Neuronal stem cell (in vitro differentiated cells): ENCODE results near the gene MAP1B.

Source experiments
- DNase-seq: peaks from one replicate; pipeline ENCODE4 v3.0.0-alpha.2; 2013; ENCODE audit warnings: low spot score
- H2AFZ ChIP-seq: one replicate; pipeline ENCODE4 v1.6.1; 2013; ENCODE audit warnings: mild to moderate bottlenecking, low read length, inconsistent platforms
- H2AK5ac ChIP-seq: 2 replicates; pipeline ENCODE4 v1.6.1; 2013; ENCODE audit warnings: low read depth, mild to moderate bottlenecking, inconsistent platforms, low read length, moderate library complexity, mixed read lengths
- H2BK120ac ChIP-seq: 2 replicates; pipeline ENCODE4 v1.6.1; 2013; ENCODE audit warnings: low read depth, mild to moderate bottlenecking, inconsistent platforms, low read length, moderate library complexity, mixed read lengths
- H2BK12ac ChIP-seq: one replicate; pipeline ENCODE4 v1.6.1; 2013; ENCODE audit warnings: low read length, inconsistent platforms
- H2BK15ac ChIP-seq: 2 replicates; pipeline ENCODE4 v1.6.1; 2013; ENCODE audit warnings: mild to moderate bottlenecking, low read length, inconsistent platforms, mixed read lengths
- H2BK5ac ChIP-seq: one replicate; pipeline ENCODE4 v1.6.1; 2013; ENCODE audit warnings: inconsistent platforms, mild to moderate bottlenecking, low read length, moderate library complexity
- H3K14ac ChIP-seq: one replicate; pipeline ENCODE4 v1.6.1; 2013; ENCODE audit warnings: low read length, inconsistent platforms
- H3K18ac ChIP-seq: 2 replicates; pipeline ENCODE4 v1.6.1; 2013; ENCODE audit warnings: low read length, inconsistent platforms
- H3K23ac ChIP-seq: 2 replicates; pipeline ENCODE4 v1.6.1; 2013; ENCODE audit warnings: low read depth, mild to moderate bottlenecking, mixed read lengths, low read length, inconsistent platforms; ENCODE audit not compliant: poor library complexity
- H3K27ac ChIP-seq: replicated peaks from 3 replicates; pipeline ENCODE4 v1.5.1; 2013; ENCODE audit warnings: low read length, inconsistent platforms
- H3K27me3 ChIP-seq, 3 experiments: 2 replicates each; pipeline ENCODE4 v1.6.1; 2013; ENCODE audit warnings: low read length in 3 of 3, mild to moderate bottlenecking in 2 of 3, inconsistent platforms in 1 of 3, low read depth in 1 of 3, mixed read lengths in 1 of 3, moderate library complexity in 1 of 3; ENCODE audit not compliant: control insufficient read depth in 3 of 3, insufficient read depth in 3 of 3
- H3K36me3 ChIP-seq, 2 donors: replicated peaks in 1 of 2; 2 replicates each; pipeline ENCODE4 v1.6.1; 2013; ENCODE audit warnings: low read length in 2 of 2; ENCODE audit not compliant: control insufficient read depth in 2 of 2, insufficient read depth in 2 of 2
- H3K4ac ChIP-seq: 2 replicates; pipeline ENCODE4 v1.6.1; 2013; ENCODE audit warnings: inconsistent platforms, mild to moderate bottlenecking, low read length, moderate library complexity
- H3K4me1 ChIP-seq, 2 donors: 1 replicate in 1 of 2; 2 replicates in 1 of 2; pipeline ENCODE4 v1.6.1; 2013; ENCODE audit warnings: low read length in 2 of 2, low read depth in 1 of 2; ENCODE audit not compliant: control insufficient read depth in 2 of 2, insufficient read depth in 1 of 2
- H3K4me2 ChIP-seq: one replicate; pipeline ENCODE4 v1.6.1; 2013; ENCODE audit warnings: mild to moderate bottlenecking, low read length, inconsistent platforms; ENCODE audit not compliant: insufficient read depth, poor library complexity, severe bottlenecking
- H3K4me3 ChIP-seq, 2 donors: 2 replicates each; pipeline ENCODE4 v1.5.1; 2013; ENCODE audit warnings: low read length in 2 of 2, mild to moderate bottlenecking in 2 of 2, inconsistent platforms in 1 of 2, moderate library complexity in 1 of 2
- H3K79me1 ChIP-seq: one replicate; pipeline ENCODE4 v1.6.1; 2013; ENCODE audit warnings: low read depth, mild to moderate bottlenecking, inconsistent platforms, low read length, moderate library complexity
- H3K9ac ChIP-seq: one replicate; pipeline ENCODE4 v1.6.1; 2013; ENCODE audit warnings: mild to moderate bottlenecking, low read depth, low read length, inconsistent platforms; ENCODE audit not compliant: poor library complexity
- H3K9me3 ChIP-seq, 2 donors: replicated peaks in 1 of 2; 2 replicates each; pipeline versions ENCODE3 to v1.6.1; 2013; ENCODE audit warnings: low read length in 2 of 2, mild to moderate bottlenecking in 2 of 2, inconsistent platforms in 1 of 2, low read depth in 1 of 2, mixed read lengths in 1 of 2, moderate library complexity in 1 of 2; ENCODE audit not compliant: control insufficient read depth in 2 of 2, insufficient read depth in 1 of 2
- H4K8ac ChIP-seq: one replicate; pipeline ENCODE4 v1.6.1; 2013; ENCODE audit warnings: low read depth, mild to moderate bottlenecking, inconsistent platforms, low read length, moderate library complexity
- H4K91ac ChIP-seq: one replicate; pipeline ENCODE4 v1.6.1; 2013; ENCODE audit warnings: low read length, low read depth, mild to moderate bottlenecking, inconsistent platforms; ENCODE audit not compliant: poor library complexity
- WGBS, 2 donors: extraction: QIAGEN DNeasy Blood & Tissue Kit; methylation state at CpG; one replicate each; pipeline ENCODE4 v1.1.7; 2013; ENCODE audit warnings: missing lambda C conversion rate in 2 of 2, mixed read lengths in 1 of 2; ENCODE audit not compliant: insufficient read length in 2 of 2, insufficient replicate concordance in 1 of 2; ENCODE audit errors: extremely low coverage in 2 of 2; 5-methylcytosine and 5-hydroxymethylcytosine counted together

MAP1B gene

DNA sequence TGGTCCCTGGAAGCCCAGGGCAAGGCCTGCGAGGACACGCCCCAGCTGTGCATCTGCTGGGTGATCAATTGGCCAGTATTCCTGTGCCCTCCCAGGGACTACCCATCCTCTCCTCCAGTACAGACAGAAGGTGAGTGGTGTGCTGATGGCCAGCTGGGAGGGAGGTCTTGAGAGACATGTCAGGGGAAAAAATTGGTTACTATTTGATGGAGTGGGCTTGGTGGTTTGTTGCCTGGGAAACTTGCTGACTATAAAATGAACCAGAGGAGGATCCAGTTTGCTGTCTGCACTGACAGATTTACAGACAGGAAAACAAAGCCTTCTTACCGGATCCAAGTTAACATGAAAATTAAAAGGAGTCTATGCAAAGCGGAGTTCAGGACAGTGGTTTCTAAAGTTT is 40.3 kb downstream of the MAP1B start:
- Histone ChIP-seq H3K18ac (peak overlapping the region; percentile 65), H3K27ac (no peak overlapping the region), H2BK120ac (no peak overlapping the region), H3K9me3 (no peaks in the 10 kb centered on the region), H4K91ac (no peak overlapping the region), H3K4me1 (peaks cover 9 to 20% of the 10 kb centered on the region in 2 donors), H3K27me3 (no peaks in the 10 kb centered on the region), H3K4ac (no peak overlapping the region), H3K9ac (peak overlapping the region; percentile 12), H3K4me2 (no peak overlapping the region), H3K36me3 (peaks cover 4 to 98% of the 10 kb centered on the region in 2 donors), H2AFZ (no peak overlapping the region), H3K4me3 (no peak overlapping the region), H3K79me1 (no peaks in the 10 kb centered on the region), H2AK5ac (no peak overlapping the region), H2BK12ac (no peak overlapping the region), H2BK15ac (no peak overlapping the region), H4K8ac (no peak overlapping the region), H3K14ac (no peak overlapping the region), H3K23ac (no peak overlapping the region), H2BK5ac (no peak overlapping the region)
- DNase-seq, result no peak
- WGBS, 2 donors, result no CpG with 5 or more reads among the region's 4 CpGs

DNA sequence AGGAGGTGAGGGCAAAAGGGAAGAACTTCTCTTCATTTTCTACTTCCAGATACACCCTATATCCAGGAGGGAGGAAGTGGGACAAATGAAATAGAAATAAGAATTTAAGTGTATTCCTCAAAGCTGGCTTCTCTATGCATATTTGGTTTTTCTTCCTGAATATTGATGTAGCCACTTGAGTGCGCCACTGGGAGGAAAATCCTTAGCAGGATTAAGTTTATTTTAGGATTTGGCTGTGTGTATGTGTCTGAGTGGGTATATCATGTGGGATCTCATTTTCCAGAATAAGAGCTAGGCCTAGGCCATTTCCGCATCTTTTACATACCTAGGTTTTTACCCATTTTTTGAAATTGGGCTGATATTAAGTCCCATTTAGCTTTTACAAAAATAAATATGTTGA is 42.5 kb downstream of the MAP1B start:
- Histone ChIP-seq H3K4me3 (no peak overlapping the region), H3K27ac (no peak overlapping the region), H2BK120ac (no peak overlapping the region)

DNA sequence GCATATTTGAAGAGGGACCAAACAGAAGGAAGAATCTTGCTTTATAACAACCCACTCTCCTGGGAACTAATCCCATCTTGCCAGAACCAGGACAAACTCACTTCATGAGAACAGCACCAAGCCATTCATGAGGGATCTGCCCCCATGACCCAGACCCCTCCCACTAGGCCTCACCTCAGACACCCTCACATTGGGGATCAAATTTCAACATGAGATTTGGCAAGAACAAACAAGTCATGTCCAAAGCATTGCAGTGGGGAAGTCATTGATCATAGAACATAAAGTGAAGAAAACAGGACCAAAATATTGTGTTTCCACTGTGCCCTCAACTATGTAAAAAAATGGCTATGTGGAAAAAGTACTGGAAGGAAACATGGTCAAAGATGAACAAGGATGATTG is 43.9 kb downstream of the MAP1B start:
- H2BK12ac ChIP-seq, result no peak overlapping the region
- no peak overlapping the region for H3K27ac ChIP-seq
- H3K4ac ChIP-seq, result no peak overlapping the region
- H2BK5ac ChIP-seq, result no peak overlapping the region
- H2AFZ ChIP-seq, result no peak overlapping the region
- no peaks in the 10 kb centered on the region for H3K9me3 ChIP-seq
- DNase-seq, result no peak
- H3K4me3 ChIP-seq, result no peak overlapping the region
- no peak overlapping the region for H3K4me2 ChIP-seq
- H3K9ac ChIP-seq, result no peak overlapping the region
- H2BK15ac ChIP-seq, result no peak overlapping the region
- H2AK5ac ChIP-seq, result no peak overlapping the region
- no peak overlapping the region for H3K14ac ChIP-seq
- peaks cover 2% of the 10 kb centered on the region for H3K79me1 ChIP-seq
- peaks cover 14 to 24% of the 10 kb centered on the region in 2 donors for H3K4me1 ChIP-seq
- H4K91ac ChIP-seq, result no peak overlapping the region
- H2BK120ac ChIP-seq, result no peak overlapping the region
- peaks cover 4 to 98% of the 10 kb centered on the region in 2 donors for H3K36me3 ChIP-seq
- no peaks in the 10 kb centered on the region for H3K27me3 ChIP-seq
- H4K8ac ChIP-seq, result no peak overlapping the region
- no peak overlapping the region for H3K23ac ChIP-seq
- H3K18ac ChIP-seq, result no peak overlapping the region

More for the DNA sequence above, 42.5 kb downstream of the MAP1B start:
- Histone ChIP-seq H3K9ac (no peak overlapping the region), H3K4me1 (peaks cover 14 to 24% of the 10 kb centered on the region in 2 donors), H2AK5ac (no peak overlapping the region), H3K36me3 (peaks cover 4 to 98% of the 10 kb centered on the region in 2 donors), H3K27me3 (no peaks in the 10 kb centered on the region), H3K14ac (no peak overlapping the region), H2BK5ac (no peak overlapping the region), H3K4me2 (no peak overlapping the region), H2AFZ (no peak overlapping the region), H2BK12ac (no peak overlapping the region), H2BK15ac (no peak overlapping the region), H4K91ac (no peak overlapping the region), H3K9me3 (no peaks in the 10 kb centered on the region), H4K8ac (no peak overlapping the region), H3K18ac (no peak overlapping the region), H3K79me1 (no peaks in the 10 kb centered on the region), H3K23ac (no peak overlapping the region), H3K4ac (no peak overlapping the region)
- no CpG with 5 or more reads among the region's 2 CpGs for WGBS, 2 donors
- no peak for DNase-seq

DNA sequence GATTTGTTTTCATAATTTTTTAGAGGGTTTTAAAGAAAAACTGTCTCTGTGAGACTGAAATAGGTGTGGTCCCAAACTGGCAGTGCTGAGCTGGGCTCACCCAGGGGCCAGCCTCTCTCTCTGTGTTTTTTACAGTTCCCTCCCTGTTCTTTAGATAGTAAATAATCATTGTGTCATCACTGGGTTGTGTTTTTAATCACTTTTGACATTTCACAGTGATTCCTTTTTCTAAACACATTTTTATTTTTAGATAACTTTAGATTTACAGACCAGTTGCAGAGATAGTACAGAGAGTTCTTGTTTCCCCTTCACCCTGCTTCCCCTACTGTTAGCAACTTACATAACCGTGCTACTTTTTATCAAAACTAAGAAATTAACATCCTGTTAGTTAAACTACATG is 44.4 kb downstream of the MAP1B start:
- Histone ChIP-seq H2BK15ac (no peak overlapping the region), H4K91ac (no peak overlapping the region), H3K9me3 (no peaks in the 10 kb centered on the region), H3K79me1 (peaks cover 2% of the 10 kb centered on the region), H3K4me2 (no peak overlapping the region), H3K36me3 (peaks cover 2 to 98% of the 10 kb centered on the region in 2 donors), H3K27me3 (no peaks in the 10 kb centered on the region), H2BK5ac (no peak overlapping the region), H3K27ac (no peak overlapping the region), H3K4me3 (no peak overlapping the region), H3K18ac (no peak overlapping the region), H2BK120ac (no peak overlapping the region), H3K9ac (no peak overlapping the region), H2AFZ (no peak overlapping the region), H3K14ac (no peak overlapping the region), H3K4ac (no peak overlapping the region), H3K23ac (no peak overlapping the region), H4K8ac (no peak overlapping the region), H3K4me1 (peaks cover 14 to 25% of the 10 kb centered on the region in 2 donors), H2AK5ac (no peak overlapping the region), H2BK12ac (no peak overlapping the region)
- no CpG with 5 or more reads among the region's 1 CpG for WGBS, 2 donors
- DNase-seq, result no peak
